Tibial nerve (tissue), 4 donors: ENCODE measurements around the gene C2. TPM values are rescaled to one million over a fixed set of nuclear protein-coding genes. Genes with fewer than 3 reads are reported as not detected.

Experiments used
- DNase-seq, 2 donors: peaks; one replicate each; pipeline ENCODE4 v3.0.0-alpha.2; 2019; ENCODE audit warnings: low spot score in 2 of 2
- H3K27ac ChIP-seq, 4 donors: fragments of 200-600 bp; sonication (generic) in 3 of 4; one replicate each; pipeline ENCODE4 v1.5.1; 2017 to 2019; ENCODE audit warnings: mild to moderate bottlenecking in 1 of 4
- H3K27me3 ChIP-seq, 2 donors: fragments of 200-600 bp; sonication (generic) in 1 of 2; one replicate each; pipeline versions ENCODE4 v1.5.1 to v1.6.0; 2017 to 2019
- H3K36me3 ChIP-seq, 3 donors: fragments of 200-600 bp; sonication (generic); one replicate each; pipeline ENCODE4 v1.5.1; 2018 to 2019
- H3K4me1 ChIP-seq, 4 donors: fragments of 200-600 bp; sonication (generic) in 3 of 4; one replicate each; pipeline ENCODE4 v1.5.1; 2017 to 2019
- H3K4me3 ChIP-seq, 4 donors: fragments of 200-600 bp; sonication (generic) in 3 of 4; one replicate each; pipeline ENCODE4 v1.5.1; 2017 to 2019; ENCODE audit warnings: mild to moderate bottlenecking in 1 of 4, moderate library complexity in 1 of 4
- H3K9me3 ChIP-seq, 4 donors: fragments of 200-600 bp; sonication (generic) in 3 of 4; one replicate each; pipeline ENCODE4 v1.5.1; 2017 to 2019
- CTCF ChIP-seq, 5 experiments: fragments of 200-600 bp in 3 of 5; fragments of 450-650 bp in 2 of 5; sonication (generic) in 3 of 5; IDR thresholded peaks; one replicate each; pipeline ENCODE4 v1.5.1; 2016 to 2019; ENCODE audit warnings: antibody characterized with exemption in 5 of 5, mild to moderate bottlenecking in 3 of 5, moderate library complexity in 2 of 5
- EP300 ChIP-seq, 2 donors: sonication (generic); formaldehyde crosslinking; IDR thresholded peaks; one replicate each; pipeline ENCODE4 v1.6.1; 2017; ENCODE audit warnings: antibody characterized with exemption in 2 of 2, mild to moderate bottlenecking in 1 of 2
- POLR2A ChIP-seq, 2 donors: fragments of 450-650 bp; IDR thresholded peaks; one replicate each; pipeline ENCODE4 v1.6.1; 2017; ENCODE audit warnings: antibody characterized with exemption in 2 of 2, mild to moderate bottlenecking in 2 of 2, moderate library complexity in 2 of 2
- WGBS, 2 donors: methylation state at CpG; one replicate each; pipeline ENCODE4 v1.1.5; 2018; 5-methylcytosine and 5-hydroxymethylcytosine counted together
- total RNA-seq, 4 donors: library from RNA; depleted of rRNA; stranded (reverse); fragments of >200 nt; gene quantifications; one replicate each; pipeline ENCODE4 v1.1.0, GENCODE V29; 2016

C2 gene
- total RNA-seq, 4 donors from 2014 or later, result 4.6 to 17.4 (median 6.1) TPM

- H3K4me1 ChIP-seq, result peaks cover 0 to 4% (median 0%) of the 10 kb centered on the region in 4 donors
- 77 to 86% methylated on average over 6 of the region's 6 CpGs for WGBS, 2 donors
- no peak for DNase-seq
Observed at GRCh38 chr6:31915756-31916155, 11.8 kb upstream of the C2 start.

GRCh38 chr6:31918069-31918720 lies 9.3 kb upstream of the C2 start:
- no peaks in the 10 kb centered on the region for H3K36me3 ChIP-seq
- TF ChIP-seq CTCF (IDR thresholded peaks at IDR 0.05) (no peak), EP300 (IDR thresholded peaks at IDR 0.05) (no peak), POLR2A (IDR thresholded peaks at IDR 0.05) (no peak)
- no peak overlapping the region for H3K27ac ChIP-seq
- H3K4me3 ChIP-seq, result no peak overlapping the region
- WGBS, 2 donors, result 80 to 86% methylated on average over 8 of the region's 8 CpGs
- no peaks in the 10 kb centered on the region for H3K4me1 ChIP-seq
- H3K9me3 ChIP-seq, result no peaks in the 10 kb centered on the region
- no peak for DNase-seq
- no peaks in the 10 kb centered on the region for H3K27me3 ChIP-seq

More at GRCh38 chr6:31915756-31916155, 11.8 kb upstream of the C2 start:
- H3K36me3 ChIP-seq, result no peaks in the 10 kb centered on the region
- H3K27me3 ChIP-seq, result no peaks in the 10 kb centered on the region
- H3K9me3 ChIP-seq, result no peaks in the 10 kb centered on the region
- H3K4me3 ChIP-seq, result no peak overlapping the region
- TF ChIP-seq POLR2A (IDR thresholded peaks at IDR 0.05) (no peak), CTCF (IDR thresholded peaks at IDR 0.05) (no peak), EP300 (IDR thresholded peaks at IDR 0.05) (no peak)
- no peak overlapping the region for H3K27ac ChIP-seq

- WGBS, 2 donors, result 79 to 84% methylated on average over 6 of the region's 6 CpGs
- no peaks in the 10 kb centered on the region for H3K4me1 ChIP-seq
- no peak overlapping the region for H3K27ac ChIP-seq
- TF ChIP-seq POLR2A (IDR thresholded peaks at IDR 0.05) (no peak), CTCF (IDR thresholded peaks at IDR 0.05) (no peak), EP300 (IDR thresholded peaks at IDR 0.05) (no peak)
- H3K9me3 ChIP-seq, result no peaks in the 10 kb centered on the region
- DNase-seq, result no peak
- H3K27me3 ChIP-seq, result no peaks in the 10 kb centered on the region
- no peaks in the 10 kb centered on the region for H3K36me3 ChIP-seq
- H3K4me3 ChIP-seq, result no peak overlapping the region
Observed at GRCh38 chr6:31919624-31920303, 7.8 kb upstream of the C2 start.

GRCh38 chr6:31920811-31921210 lies 6.7 kb upstream of the C2 start:
- H3K27ac ChIP-seq, result no peak overlapping the region
- DNase-seq, result no peak

More at GRCh38 chr6:31920811-31921210, 6.7 kb upstream of the C2 start:
- no peaks in the 10 kb centered on the region for H3K27me3 ChIP-seq
- no peak for TF ChIP-seq CTCF (IDR thresholded peaks at IDR 0.05)
- H3K36me3 ChIP-seq, result no peaks in the 10 kb centered on the region
- H3K4me1 ChIP-seq, result no peaks in the 10 kb centered on the region
- WGBS, 2 donors, result 56 to 60% methylated on average over 2 of the region's 2 CpGs
- H3K9me3 ChIP-seq, result no peaks in the 10 kb centered on the region
- no peak overlapping the region for H3K4me3 ChIP-seq
